MCF 10A (cell line): ENCODE measurements around the gene PGAM1. TPM values are rescaled to one million over a fixed set of nuclear protein-coding genes. Genes with fewer than 3 reads are reported as not detected.

Experiments used
- Bru-seq: library from RNA; stranded (reverse); fragments of 400-500 nt; gene quantifications from one replicate; lab custom pipeline; 2021; lab: Mats Ljungman, UMichigan
- BruChase-seq, 2 experiments: library from RNA; stranded (reverse); fragments of 400-500 nt; gene quantifications; one replicate each; lab custom pipeline; 2021; lab: Mats Ljungman, UMichigan
- BruUV-seq: library from RNA; stranded (reverse); fragments of 400-500 nt; replicated peaks from 2 replicates; lab custom pipeline; 2021; lab: Mats Ljungman, UMichigan
- CTCF ChIA-PET: fragments of 300-600 bp; sonication (Branson Sonifier 250); formaldehyde crosslinking; extraction: SDS; loops from one replicate; lab custom pipeline; 2021; ENCODE audit warnings: antibody characterized with exemption, inconsistent platforms; lab: Yijun Ruan, JAX
- POLR2A ChIA-PET: fragments of 300-600, 350-650 bp; sonication (Branson Sonifier 250); formaldehyde crosslinking; extraction: SDS; loops from one replicate; lab custom pipeline; 2020; ENCODE audit warnings: antibody characterized with exemption, inconsistent platforms; lab: Yijun Ruan, JAX
- DNase-seq: peaks from one replicate; pipeline ENCODE4 v3.0.0-alpha.2; 2018; ENCODE audit not compliant: unreplicated experiment
- H3K27ac Mint-ChIP-seq: one replicate; pipeline ENCODE4 v1.8.0; 2022; ENCODE audit warnings: mild to moderate bottlenecking, low read depth, mixed read lengths; ENCODE audit not compliant: unreplicated experiment
- H3K27me3 Mint-ChIP-seq: one replicate; pipeline ENCODE4 v1.8.0; 2022; ENCODE audit warnings: mixed read lengths; ENCODE audit not compliant: insufficient read depth, unreplicated experiment
- H3K36me3 Mint-ChIP-seq: one replicate; pipeline ENCODE4 v1.8.0; 2022; ENCODE audit warnings: mild to moderate bottlenecking, moderate library complexity, mixed read lengths; ENCODE audit not compliant: insufficient read depth, unreplicated experiment
- H3K4me1 Mint-ChIP-seq: one replicate; pipeline ENCODE4 v1.8.0; 2022; ENCODE audit warnings: mixed read lengths; ENCODE audit not compliant: insufficient read depth, unreplicated experiment
- H3K4me3 Mint-ChIP-seq: one replicate; pipeline ENCODE4 v1.8.0; 2022; ENCODE audit warnings: mild to moderate bottlenecking, moderate library complexity, mixed read lengths; ENCODE audit not compliant: unreplicated experiment
- H3K9me3 Mint-ChIP-seq: one replicate; pipeline ENCODE4 v1.8.0; 2022; ENCODE audit warnings: mixed read lengths; ENCODE audit not compliant: unreplicated experiment
- intact Hi-C: fragments of 100-400 bp; cut with micrococcal nuclease; formaldehyde crosslinking; loops from 2 replicates; pipeline ENCODE4 v1.14.1; 2022
- long read RNA-seq: library from polyadenylated mRNA; stranded (forward); transcript quantifications from one replicate; pipeline ENCODE4 v2.0.0, GENCODE V29; 2022
- total RNA-seq: library from RNA; stranded (reverse); gene quantifications from 2 replicates; pipeline ENCODE4 v1.2.3, GENCODE V29; 2022
- TF ChIP-seq, protein P1 (sequence below): fragments of 200-600 bp; IDR thresholded peaks from one replicate; pipeline ENCODE4 v1.8.0; 2022; ENCODE audit warnings: antibody characterized with exemption, mild to moderate bottlenecking; ENCODE audit not compliant: unreplicated experiment

The PGAM1 gene
- total RNA-seq (235 and 248 TPM in 2 replicates), Bru-seq, nascent RNA (percentile 88 among the genes with signal in this experiment), BruChase-seq, experiment 1, labeled RNA remaining after a 6-hour chase (percentile 95 among the genes with signal in this experiment), BruChase-seq, experiment 2, labeled RNA remaining after a 2-hour chase (percentile 86 among the genes with signal in this experiment)
- long read RNA-seq, transcript PGAM1-201 (4 exons, 1,830 nt), result major isoform, 508 of 533 reads
- long read RNA-seq, partial matches to known transcripts, result 22 of 533 reads
- long read RNA-seq, other reads (novel, unspliced or antisense), result 0 of 533 reads

DNA sequence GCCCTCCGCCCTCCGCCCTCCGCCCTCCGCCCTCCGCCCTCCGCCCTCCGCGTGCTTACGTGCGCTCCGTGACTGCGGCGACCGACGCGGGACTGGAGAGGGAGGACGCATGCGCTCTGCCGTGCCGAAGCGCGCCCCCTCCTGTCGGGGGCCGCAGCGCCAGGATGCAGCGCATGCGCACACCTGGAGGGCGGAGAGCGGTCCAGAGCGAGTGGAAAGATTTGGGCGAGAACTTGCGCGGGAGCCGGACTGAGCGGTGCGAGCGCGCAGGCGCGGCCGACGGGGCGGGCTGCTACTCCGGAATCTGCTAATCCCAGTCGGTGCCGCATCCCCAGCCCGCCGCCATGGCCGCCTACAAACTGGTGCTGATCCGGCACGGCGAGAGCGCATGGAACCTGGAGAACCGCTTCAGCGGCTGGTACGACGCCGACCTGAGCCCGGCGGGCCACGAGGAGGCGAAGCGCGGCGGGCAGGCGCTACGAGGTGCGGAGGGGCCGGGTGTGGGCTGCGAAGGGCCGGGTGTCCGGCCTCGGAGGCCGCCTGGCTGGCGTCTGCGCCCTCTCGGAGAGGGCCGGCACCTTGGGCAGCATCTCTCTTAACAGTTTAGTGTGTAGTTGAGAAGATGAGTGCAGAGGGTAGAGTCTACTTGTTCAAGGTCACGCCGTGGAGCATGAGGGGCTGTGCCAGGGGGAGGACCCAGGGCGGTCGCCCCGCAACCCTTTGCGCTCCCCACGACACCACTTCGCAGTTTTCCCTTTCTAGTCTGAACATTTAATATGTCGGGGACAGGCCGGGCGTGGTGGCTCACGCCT lies at the start of gene PGAM1:
TSS of gene PGAM1 (plus strand) at position 228 of the 812 bp plus-strand sequence. CDS start at position 345, 117 bp downstream.
- TF ChIP-seq, protein P1, sequence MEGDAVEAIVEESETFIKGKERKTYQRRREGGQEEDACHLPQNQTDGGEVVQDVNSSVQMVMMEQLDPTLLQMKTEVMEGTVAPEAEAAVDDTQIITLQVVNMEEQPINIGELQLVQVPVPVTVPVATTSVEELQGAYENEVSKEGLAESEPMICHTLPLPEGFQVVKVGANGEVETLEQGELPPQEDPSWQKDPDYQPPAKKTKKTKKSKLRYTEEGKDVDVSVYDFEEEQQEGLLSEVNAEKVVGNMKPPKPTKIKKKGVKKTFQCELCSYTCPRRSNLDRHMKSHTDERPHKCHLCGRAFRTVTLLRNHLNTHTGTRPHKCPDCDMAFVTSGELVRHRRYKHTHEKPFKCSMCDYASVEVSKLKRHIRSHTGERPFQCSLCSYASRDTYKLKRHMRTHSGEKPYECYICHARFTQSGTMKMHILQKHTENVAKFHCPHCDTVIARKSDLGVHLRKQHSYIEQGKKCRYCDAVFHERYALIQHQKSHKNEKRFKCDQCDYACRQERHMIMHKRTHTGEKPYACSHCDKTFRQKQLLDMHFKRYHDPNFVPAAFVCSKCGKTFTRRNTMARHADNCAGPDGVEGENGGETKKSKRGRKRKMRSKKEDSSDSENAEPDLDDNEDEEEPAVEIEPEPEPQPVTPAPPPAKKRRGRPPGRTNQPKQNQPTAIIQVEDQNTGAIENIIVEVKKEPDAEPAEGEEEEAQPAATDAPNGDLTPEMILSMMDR, result peak; percentile 53
- peak within 1 kb of the TSS; percentile 80 for H3K27ac Mint-ChIP-seq
- peak; percentile 95 for DNase-seq
- peaks cover 31% of the 10 kb centered on the region for H3K36me3 Mint-ChIP-seq
- ChIA-PET POLR2A (interaction anchor here (0.8 to 4.1 kb wide), 9 partner anchors 13 to 146 kb away, joined by 3 to 34 read pairs (median 9); partner anchors contain the start of genes ANKRD2, EXOSC1 and RRP12), CTCF (interaction anchor here (1.2 kb wide), 3 partner anchors 23 to 132 kb away, joined by 4 to 6 read pairs (median 5); no protein-coding TSS in a partner anchor)
- TSS peak; percentile 42 for BruUV-seq
- H3K27me3 Mint-ChIP-seq, result no peaks in the 10 kb centered on the region
- H3K4me1 Mint-ChIP-seq, result peaks cover 12% of the 10 kb centered on the region
- intact Hi-C loops, result loop anchor here (1.0 kb wide), 1 partner anchor 19 kb away; no protein-coding TSS in a partner anchor
- peak within 1 kb of the TSS; percentile 77 for H3K4me3 Mint-ChIP-seq
- no peaks in the 10 kb centered on the region for H3K9me3 Mint-ChIP-seq

DNA sequence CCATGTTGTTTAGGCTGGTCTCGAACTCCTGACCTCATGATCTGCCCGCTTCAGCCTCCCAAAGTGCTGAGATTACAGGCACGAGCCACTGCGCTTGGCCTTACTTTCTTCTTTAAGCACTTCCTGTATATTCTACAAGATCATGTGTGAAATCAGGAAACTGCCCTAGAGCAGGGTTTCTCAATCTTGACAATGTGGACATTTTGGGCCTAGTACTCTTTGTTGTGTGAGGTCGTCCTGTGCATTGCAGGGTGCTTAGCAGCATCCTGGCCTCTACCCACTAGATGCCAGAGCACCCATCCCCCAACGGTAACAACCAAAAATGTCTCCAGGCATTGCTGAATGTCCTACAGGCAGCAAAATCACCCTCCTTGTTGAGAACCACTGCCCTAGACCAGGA lies 49.6 kb upstream of the PGAM1 start:
- Mint-ChIP-seq H3K36me3 (peaks cover 69% of the 10 kb centered on the region), H3K4me3 (no peak overlapping the region), H3K4me1 (no peaks in the 10 kb centered on the region), H3K27ac (no peak overlapping the region), H3K9me3 (no peaks in the 10 kb centered on the region), H3K27me3 (no peaks in the 10 kb centered on the region)
- TF ChIP-seq, protein P1, result no peak
- CTCF ChIA-PET, result interaction anchor here (1.2 kb wide), 1 partner anchor 15 kb away, joined by 3 read pairs; no protein-coding TSS in a partner anchor
- POLR2A ChIA-PET, result no interaction called here
- intact Hi-C loops, result no loop called here
- no TSS peak for BruUV-seq
- no peak for DNase-seq

DNA sequence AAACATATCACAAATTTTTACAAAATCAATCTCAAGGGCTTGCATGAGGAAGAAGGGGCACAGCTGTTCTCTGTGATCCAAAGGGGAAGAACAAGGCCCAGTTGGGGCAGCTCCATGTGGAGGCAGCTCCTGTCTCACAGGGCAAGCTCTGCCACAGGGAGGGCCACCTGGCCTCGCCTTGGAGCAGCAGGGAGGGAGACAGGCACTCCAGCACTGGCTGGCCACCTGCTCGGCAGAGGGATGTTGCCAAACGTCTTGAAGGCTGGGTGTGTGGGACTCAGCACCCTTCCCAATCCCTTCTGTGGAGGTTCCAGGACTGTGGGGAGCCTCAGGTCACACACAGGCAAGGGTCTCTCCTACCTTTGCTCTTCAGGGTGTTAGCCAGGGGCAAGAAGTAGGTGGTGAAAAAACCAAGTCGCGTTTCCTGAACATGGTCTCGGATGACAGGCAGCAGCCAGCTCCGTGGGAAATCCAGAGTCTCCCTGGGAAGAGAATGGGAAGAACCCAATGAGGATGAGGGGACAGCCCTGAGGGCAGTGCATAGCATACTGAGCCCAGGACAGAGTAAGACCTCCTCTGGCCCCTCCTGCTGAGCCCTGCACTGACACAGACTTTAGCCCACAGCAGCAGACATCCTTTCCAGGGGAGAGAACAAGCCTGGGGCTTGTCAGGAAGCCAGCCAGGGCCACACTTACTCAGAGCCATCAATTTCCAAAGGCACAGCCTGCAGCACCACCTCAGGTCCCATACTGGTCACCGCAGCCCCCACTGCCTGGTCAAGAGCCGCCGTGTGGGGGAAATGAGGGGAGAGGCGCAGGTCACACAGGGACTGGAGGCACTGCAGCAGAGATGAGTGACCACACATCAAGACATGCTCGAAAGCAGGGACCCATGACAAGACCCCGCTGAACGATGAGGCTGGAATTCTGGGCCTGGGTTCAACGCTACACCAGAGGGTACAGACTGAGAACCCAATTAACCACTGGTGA lies 46.8 kb upstream of the PGAM1 start:
- TF ChIP-seq, protein P1, result no peak
- intact Hi-C loops, result no loop called here
- H3K36me3 Mint-ChIP-seq, result peaks cover 69% of the 10 kb centered on the region
- H3K9me3 Mint-ChIP-seq, result no peaks in the 10 kb centered on the region
- no TSS peak for BruUV-seq
- H3K27me3 Mint-ChIP-seq, result no peaks in the 10 kb centered on the region
- H3K27ac Mint-ChIP-seq, result no peak overlapping the region
- POLR2A ChIA-PET, result no interaction called here
- no peaks in the 10 kb centered on the region for H3K4me1 Mint-ChIP-seq
- CTCF ChIA-PET, result no interaction called here
- DNase-seq, result no peak
- H3K4me3 Mint-ChIP-seq, result no peak overlapping the region
